Lower leg skin (tissue), 4 donors: ENCODE results near the gene ADAM30. TPM values are rescaled to one million over a fixed set of nuclear protein-coding genes. Genes with fewer than 3 reads are reported as not detected.

Source experiments
- DNase-seq, 2 donors: peaks; one replicate each; pipeline ENCODE4 v3.0.0-alpha.2; 2019; ENCODE audit warnings: low spot score in 2 of 2
- H3K4me3 ChIP-seq: fragments of 200-600 bp; sonication (generic); 2 replicates; pipeline ENCODE4 v1.5.1; 2017; ENCODE audit warnings: mild to moderate bottlenecking, low read depth; ENCODE audit not compliant: poor library complexity, severe bottlenecking
- CTCF ChIP-seq, 3 donors: fragments of 450-650 bp; IDR thresholded peaks; one replicate each; pipeline ENCODE4 v1.5.1; 2016; ENCODE audit warnings: antibody characterized with exemption in 3 of 3, mild to moderate bottlenecking in 3 of 3, moderate library complexity in 2 of 3
- POLR2A ChIP-seq, 2 donors: fragments of 450-650 bp; IDR thresholded peaks; one replicate each; pipeline ENCODE4 v1.6.1; 2016 to 2017; ENCODE audit warnings: antibody characterized with exemption in 2 of 2, mild to moderate bottlenecking in 1 of 2, moderate library complexity in 1 of 2
- WGBS, 2 donors: methylation state at CpG; one replicate each; pipeline ENCODE4 v1.1.5; 2018; 5-methylcytosine and 5-hydroxymethylcytosine counted together
- intact Hi-C: fragments of 100-400 bp; cut with DNase I; formaldehyde crosslinking; loops from one replicate; pipeline ENCODE4 v1.15.0; 2023; ENCODE audit warnings: low total_unique reads
- total RNA-seq, 4 donors: library from RNA; depleted of rRNA; stranded (reverse); fragments of >200 nt; gene quantifications; one replicate each; pipeline ENCODE4 v1.1.0, GENCODE V29; 2016

Gene ADAM30
- total RNA-seq, 4 donors from 2014 or later = not detected

- intact Hi-C loops = no loop called here
- no peak for TF ChIP-seq POLR2A (IDR thresholded peaks at IDR 0.05)
- TF ChIP-seq CTCF (IDR thresholded peaks at IDR 0.05) = no peak
- no peak overlapping the region for H3K4me3 ChIP-seq
- no peak for DNase-seq
- WGBS, 2 donors = 86 to 87% methylated on average over 4 of the region's 4 CpGs
These were observed 1.2 kb downstream of the ADAM30 start for GRCh38 chr1:119895102-119895501.

- intact Hi-C loops = no loop called here
- H3K4me3 ChIP-seq = no peak overlapping the region
- 81 to 84% methylated on average over 10 of the region's 10 CpGs for WGBS, 2 donors
- TF ChIP-seq CTCF (IDR thresholded peaks at IDR 0.05) = no peak
- no peak for TF ChIP-seq POLR2A (IDR thresholded peaks at IDR 0.05)
- DNase-seq = no peak
These were observed 2.3 kb downstream of the ADAM30 start for GRCh38 chr1:119893827-119894700.

- H3K4me3 ChIP-seq = no peak overlapping the region
- 85 to 89% methylated on average over 6 of the region's 6 CpGs for WGBS, 2 donors
- no peak for DNase-seq
- TF ChIP-seq CTCF (IDR thresholded peaks at IDR 0.05) (no peak), POLR2A (IDR thresholded peaks at IDR 0.05) (no peak)
- intact Hi-C loops = no loop called here
These were observed 3.0 kb downstream of the ADAM30 start for GRCh38 chr1:119893238-119893791.

- H3K4me3 ChIP-seq = no peak overlapping the region
- TF ChIP-seq CTCF (IDR thresholded peaks at IDR 0.05) = no peak
- no peak for TF ChIP-seq POLR2A (IDR thresholded peaks at IDR 0.05)
- 74 to 85% methylated on average over 1 of the region's 1 CpG for WGBS, 2 donors
- no peak for DNase-seq
- intact Hi-C loops = no loop called here
These were observed 4.9 kb downstream of the ADAM30 start for GRCh38 chr1:119891386-119891785.

- DNase-seq = no peak
- H3K4me3 ChIP-seq = no peak overlapping the region
- intact Hi-C loops = no loop called here
- TF ChIP-seq CTCF (IDR thresholded peaks at IDR 0.05) = no peak
- no peak for TF ChIP-seq POLR2A (IDR thresholded peaks at IDR 0.05)
These were observed 7.8 kb downstream of the ADAM30 start for GRCh38 chr1:119888476-119888875.
